ENCODE data around the gene PAQR6. TPM values are rescaled to one million over a fixed set of nuclear protein-coding genes. Genes with fewer than 3 reads are reported as not detected.

Gene PAQR6
- total and polyA plus RNA-seq, 8 donors: 0.43 to 4.3 (median 2.0) TPM; not detected in 2

DNA sequence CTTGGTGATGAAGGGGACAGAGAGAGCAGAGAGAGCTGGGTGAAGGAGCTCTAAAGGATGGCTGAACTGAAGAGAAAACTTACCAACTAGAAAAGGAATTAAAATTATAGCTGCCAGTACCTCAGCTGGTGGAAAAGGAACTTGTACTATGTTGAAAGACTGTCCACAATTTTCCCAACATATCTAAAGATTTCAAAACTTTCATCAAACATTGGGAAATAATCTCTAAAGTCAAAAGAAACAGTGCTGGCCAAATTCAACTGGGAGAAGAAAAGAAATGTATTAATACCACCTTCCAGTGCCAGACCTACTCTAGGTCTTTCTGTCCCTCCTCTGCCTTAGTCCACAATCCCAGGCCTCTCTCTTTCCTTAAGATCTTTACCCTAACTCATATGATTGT is 28.7 kb upstream of the PAQR6 start:
- H3K4me3 ChIP-seq: no peak overlapping the region
- intact Hi-C loops (cut with DNase I; ENCODE audit: low total_unique reads): no loop called here
- H3K27ac ChIP-seq: peak overlapping the region in 2 of 5 donors; percentile 20 to 32
- no peaks in the 10 kb centered on the region for H3K9me3 ChIP-seq
- H3K27me3 ChIP-seq: no peaks in the 10 kb centered on the region
- H3K36me3 ChIP-seq: peaks cover 73 to 86% (median 77%) of the 10 kb centered on the region in 4 donors
- TF ChIP-seq EP300 (IDR thresholded peaks at IDR 0.05) (no peak), POLR2AphosphoS5 (IDR thresholded peaks at IDR 0.05) (no peak), POLR2A (IDR thresholded peaks at IDR 0.05) (no peak)
- TF ChIP-seq, protein P1, sequence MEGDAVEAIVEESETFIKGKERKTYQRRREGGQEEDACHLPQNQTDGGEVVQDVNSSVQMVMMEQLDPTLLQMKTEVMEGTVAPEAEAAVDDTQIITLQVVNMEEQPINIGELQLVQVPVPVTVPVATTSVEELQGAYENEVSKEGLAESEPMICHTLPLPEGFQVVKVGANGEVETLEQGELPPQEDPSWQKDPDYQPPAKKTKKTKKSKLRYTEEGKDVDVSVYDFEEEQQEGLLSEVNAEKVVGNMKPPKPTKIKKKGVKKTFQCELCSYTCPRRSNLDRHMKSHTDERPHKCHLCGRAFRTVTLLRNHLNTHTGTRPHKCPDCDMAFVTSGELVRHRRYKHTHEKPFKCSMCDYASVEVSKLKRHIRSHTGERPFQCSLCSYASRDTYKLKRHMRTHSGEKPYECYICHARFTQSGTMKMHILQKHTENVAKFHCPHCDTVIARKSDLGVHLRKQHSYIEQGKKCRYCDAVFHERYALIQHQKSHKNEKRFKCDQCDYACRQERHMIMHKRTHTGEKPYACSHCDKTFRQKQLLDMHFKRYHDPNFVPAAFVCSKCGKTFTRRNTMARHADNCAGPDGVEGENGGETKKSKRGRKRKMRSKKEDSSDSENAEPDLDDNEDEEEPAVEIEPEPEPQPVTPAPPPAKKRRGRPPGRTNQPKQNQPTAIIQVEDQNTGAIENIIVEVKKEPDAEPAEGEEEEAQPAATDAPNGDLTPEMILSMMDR (IDR thresholded peaks at IDR 0.05): no peak
- no peak for DNase-seq
- peaks cover 13 to 23% (median 18%) of the 10 kb centered on the region in 4 donors for H3K4me1 ChIP-seq

DNA sequence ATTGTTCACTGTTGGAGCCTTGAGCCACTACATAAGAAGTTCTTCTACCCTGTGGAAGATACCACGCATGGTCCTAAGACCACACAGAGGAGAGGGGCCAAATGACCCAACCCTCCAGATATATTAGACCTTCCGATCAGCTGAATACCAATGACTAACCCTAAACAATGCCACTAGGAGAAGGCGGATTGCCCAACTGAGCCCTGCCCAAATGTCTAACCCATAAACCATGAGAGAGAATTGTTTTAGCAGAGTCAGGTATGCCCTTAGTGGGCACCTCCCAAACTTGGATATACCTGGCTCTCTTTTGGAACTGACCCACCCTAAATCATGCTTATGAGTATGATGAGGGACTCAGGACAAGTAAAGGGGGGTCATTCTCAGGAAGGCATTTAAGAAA is 22.5 kb upstream of the PAQR6 start:
- 87 to 97% (median 96%) methylated on average over 3 of the region's 3 CpGs for WGBS, 5 donors
- Histone ChIP-seq H3K36me3 (peaks cover 89 to 100% (median 99%) of the 10 kb centered on the region in 4 donors), H3K4me1 (no peaks in the 10 kb centered on the region), H3K4me3 (no peak overlapping the region), H3K27me3 (no peaks in the 10 kb centered on the region), H3K9me3 (no peaks in the 10 kb centered on the region), H3K27ac (no peak overlapping the region)
- DNase-seq: no peak
- intact Hi-C loops (cut with DNase I; ENCODE audit: low total_unique reads): no loop called here
- no peak for TF ChIP-seq POLR2AphosphoS5 (IDR thresholded peaks at IDR 0.05)
- TF ChIP-seq, protein P1 (IDR thresholded peaks at IDR 0.05): no peak
- no peak for TF ChIP-seq EP300 (IDR thresholded peaks at IDR 0.05)
- no peak for TF ChIP-seq POLR2A (IDR thresholded peaks at IDR 0.05)

DNA sequence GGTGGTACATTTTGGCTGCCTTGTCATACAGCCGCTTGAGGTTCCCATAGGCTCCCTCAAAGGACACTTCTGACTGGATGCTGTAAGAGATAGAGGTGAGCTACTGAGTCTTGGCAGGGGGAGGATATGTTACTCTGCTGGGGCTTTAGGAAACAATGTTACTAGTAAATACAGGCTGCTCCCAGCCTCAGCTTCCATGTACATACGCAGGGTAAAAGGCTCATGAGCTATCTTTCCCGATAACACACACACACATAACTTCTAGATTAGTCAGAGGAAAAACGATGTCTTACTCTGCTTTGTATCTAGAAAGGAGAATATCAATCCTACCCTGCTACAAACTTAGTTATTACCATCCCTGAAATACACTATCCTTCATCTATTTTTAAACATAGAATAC is 20.5 kb upstream of the PAQR6 start:
- Histone ChIP-seq H3K27me3 (no peaks in the 10 kb centered on the region), H3K36me3 (peaks cover 82 to 100% (median 99%) of the 10 kb centered on the region in 4 donors), H3K27ac (no peak overlapping the region), H3K9me3 (no peaks in the 10 kb centered on the region), H3K4me1 (no peaks in the 10 kb centered on the region), H3K4me3 (no peak overlapping the region)
- intact Hi-C loops (cut with DNase I; ENCODE audit: low total_unique reads): no loop called here
- TF ChIP-seq EP300 (IDR thresholded peaks at IDR 0.05) (no peak), POLR2AphosphoS5 (IDR thresholded peaks at IDR 0.05) (no peak), POLR2A (IDR thresholded peaks at IDR 0.05) (no peak)
- TF ChIP-seq, protein P1 (IDR thresholded peaks at IDR 0.05): no peak
- DNase-seq: no peak
- 71 to 85% (median 73%) methylated on average over 4 of the region's 4 CpGs for WGBS, 5 donors

DNA sequence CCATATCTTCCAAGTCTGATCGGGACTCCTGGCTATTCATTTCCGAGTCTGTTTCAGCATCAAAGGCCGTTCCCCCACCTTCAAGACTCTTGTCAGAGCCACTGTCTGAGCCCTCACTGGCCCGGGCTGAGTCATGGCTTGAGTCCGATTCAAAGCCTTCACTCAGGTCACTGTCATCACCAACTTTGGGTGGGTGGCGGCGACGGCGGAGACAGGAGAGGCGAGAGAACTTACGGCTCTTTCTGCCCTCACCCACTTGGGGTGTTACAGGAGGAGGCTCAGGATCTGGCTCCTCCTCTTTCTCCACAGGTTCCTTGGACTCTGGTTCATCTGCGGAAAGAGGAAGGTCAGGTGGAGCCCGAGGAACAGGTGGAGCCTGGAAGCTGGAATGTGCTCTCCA is 18.2 kb upstream of the PAQR6 start:
- no peaks in the 10 kb centered on the region for H3K27me3 ChIP-seq
- intact Hi-C loops (cut with DNase I; ENCODE audit: low total_unique reads): no loop called here
- H3K4me1 ChIP-seq: no peaks in the 10 kb centered on the region
- H3K27ac ChIP-seq: no peak overlapping the region
- WGBS, 5 donors: 91 to 95% (median 92%) methylated on average over 13 of the region's 13 CpGs
- no peak overlapping the region for H3K4me3 ChIP-seq
- TF ChIP-seq POLR2A (IDR thresholded peaks at IDR 0.05): no peak
- no peak for TF ChIP-seq EP300 (IDR thresholded peaks at IDR 0.05)
- TF ChIP-seq, protein P1 (IDR thresholded peaks at IDR 0.05): no peak
- no peak for DNase-seq
- H3K9me3 ChIP-seq: no peaks in the 10 kb centered on the region
- H3K36me3 ChIP-seq: peaks cover 83 to 100% (median 100%) of the 10 kb centered on the region in 4 donors

All from stomach (tissue), 9 donors.